SU-DHL-6 (cell line): ENCODE results near the gene CCDC85C.

Experiments
- EZH2phosphoT487 ChIP-seq: fragments of 200-600 bp; sonication (generic), shearing (Covaris generic); conservative IDR thresholded peaks from 2 replicates; pipeline ENCODE4 v1.6.1; 2018; ENCODE audit warnings: mild to moderate bottlenecking, antibody characterized with exemption, low read length, moderate library complexity, mixed read lengths
- TF ChIP-seq, protein P1 (sequence below): fragments of 200-600 bp; sonication (generic); IDR thresholded peaks from one replicate; pipeline ENCODE4 v1.5.1; 2017; ENCODE audit warnings: antibody characterized with exemption, mild to moderate bottlenecking, low read length, moderate library complexity; ENCODE audit not compliant: insufficient read depth, poor library complexity, severe bottlenecking

DNA sequence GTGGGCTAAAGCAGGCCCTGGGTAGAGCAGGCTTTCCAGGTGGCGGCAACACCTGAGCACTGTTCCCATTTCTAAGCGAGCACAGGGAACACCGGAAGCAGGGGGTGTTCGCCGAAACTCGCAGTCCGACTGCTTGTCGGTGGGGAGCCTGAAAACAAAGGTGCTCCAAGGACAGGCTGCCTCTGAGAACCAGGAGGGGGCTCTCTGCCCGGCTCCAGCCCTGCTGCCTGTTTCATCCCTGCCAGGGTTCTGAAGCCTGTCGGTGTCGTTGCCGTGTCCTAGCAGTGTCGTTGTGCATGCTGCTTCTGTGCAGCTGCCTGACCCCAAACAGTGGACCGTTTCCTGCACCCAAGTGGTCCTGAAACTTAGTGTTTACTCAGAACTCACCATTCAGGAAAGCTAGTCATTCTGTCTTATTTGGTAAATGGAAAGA, 101.0 kb downstream of the CCDC85C start:
- TF ChIP-seq, protein P1, sequence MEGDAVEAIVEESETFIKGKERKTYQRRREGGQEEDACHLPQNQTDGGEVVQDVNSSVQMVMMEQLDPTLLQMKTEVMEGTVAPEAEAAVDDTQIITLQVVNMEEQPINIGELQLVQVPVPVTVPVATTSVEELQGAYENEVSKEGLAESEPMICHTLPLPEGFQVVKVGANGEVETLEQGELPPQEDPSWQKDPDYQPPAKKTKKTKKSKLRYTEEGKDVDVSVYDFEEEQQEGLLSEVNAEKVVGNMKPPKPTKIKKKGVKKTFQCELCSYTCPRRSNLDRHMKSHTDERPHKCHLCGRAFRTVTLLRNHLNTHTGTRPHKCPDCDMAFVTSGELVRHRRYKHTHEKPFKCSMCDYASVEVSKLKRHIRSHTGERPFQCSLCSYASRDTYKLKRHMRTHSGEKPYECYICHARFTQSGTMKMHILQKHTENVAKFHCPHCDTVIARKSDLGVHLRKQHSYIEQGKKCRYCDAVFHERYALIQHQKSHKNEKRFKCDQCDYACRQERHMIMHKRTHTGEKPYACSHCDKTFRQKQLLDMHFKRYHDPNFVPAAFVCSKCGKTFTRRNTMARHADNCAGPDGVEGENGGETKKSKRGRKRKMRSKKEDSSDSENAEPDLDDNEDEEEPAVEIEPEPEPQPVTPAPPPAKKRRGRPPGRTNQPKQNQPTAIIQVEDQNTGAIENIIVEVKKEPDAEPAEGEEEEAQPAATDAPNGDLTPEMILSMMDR, result no peak
- TF ChIP-seq EZH2phosphoT487, result no peak
